Central memory CD8-positive, alpha-beta T cell (primary cell): ENCODE results near the gene RPLP1.

Source experiments
- ATAC-seq: fragments of 150-1000 bp; cut with Tn5 transposase; replicated peaks from 2 replicates; pipeline ENCODE4 v1.10.0; 2022; ENCODE audit warnings: mild to moderate bottlenecking, moderate FRiP score, moderate number of reproducible peaks; ENCODE audit not compliant: poor library complexity, severe bottlenecking; ENCODE audit errors: extremely low read depth
- DNase-seq, 2 donors: peaks; one replicate each; pipeline ENCODE4 v3.0.0; 2021; ENCODE audit warnings: low spot score in 2 of 2
- H3K27ac Mint-ChIP-seq: one replicate; pipeline ENCODE4 v1.8.0; 2022; ENCODE audit warnings: low read depth, mild to moderate bottlenecking, moderate library complexity, mixed read lengths
- H3K27me3 Mint-ChIP-seq: one replicate; pipeline ENCODE4 v1.8.0; 2022; ENCODE audit warnings: mixed read lengths
- H3K36me3 Mint-ChIP-seq: one replicate; pipeline ENCODE4 v1.8.0; 2022; ENCODE audit warnings: mild to moderate bottlenecking, moderate library complexity, mixed read lengths; ENCODE audit not compliant: insufficient read depth
- H3K4me1 Mint-ChIP-seq: one replicate; pipeline ENCODE4 v1.8.0; 2022; ENCODE audit warnings: mixed read lengths
- H3K4me3 Mint-ChIP-seq: one replicate; pipeline ENCODE4 v1.8.0; 2022; ENCODE audit warnings: mild to moderate bottlenecking, moderate library complexity, mixed read lengths
- H3K9me3 Mint-ChIP-seq: one replicate; pipeline ENCODE4 v1.8.0; 2022; ENCODE audit warnings: mixed read lengths

Gene RPLP1

DNA sequence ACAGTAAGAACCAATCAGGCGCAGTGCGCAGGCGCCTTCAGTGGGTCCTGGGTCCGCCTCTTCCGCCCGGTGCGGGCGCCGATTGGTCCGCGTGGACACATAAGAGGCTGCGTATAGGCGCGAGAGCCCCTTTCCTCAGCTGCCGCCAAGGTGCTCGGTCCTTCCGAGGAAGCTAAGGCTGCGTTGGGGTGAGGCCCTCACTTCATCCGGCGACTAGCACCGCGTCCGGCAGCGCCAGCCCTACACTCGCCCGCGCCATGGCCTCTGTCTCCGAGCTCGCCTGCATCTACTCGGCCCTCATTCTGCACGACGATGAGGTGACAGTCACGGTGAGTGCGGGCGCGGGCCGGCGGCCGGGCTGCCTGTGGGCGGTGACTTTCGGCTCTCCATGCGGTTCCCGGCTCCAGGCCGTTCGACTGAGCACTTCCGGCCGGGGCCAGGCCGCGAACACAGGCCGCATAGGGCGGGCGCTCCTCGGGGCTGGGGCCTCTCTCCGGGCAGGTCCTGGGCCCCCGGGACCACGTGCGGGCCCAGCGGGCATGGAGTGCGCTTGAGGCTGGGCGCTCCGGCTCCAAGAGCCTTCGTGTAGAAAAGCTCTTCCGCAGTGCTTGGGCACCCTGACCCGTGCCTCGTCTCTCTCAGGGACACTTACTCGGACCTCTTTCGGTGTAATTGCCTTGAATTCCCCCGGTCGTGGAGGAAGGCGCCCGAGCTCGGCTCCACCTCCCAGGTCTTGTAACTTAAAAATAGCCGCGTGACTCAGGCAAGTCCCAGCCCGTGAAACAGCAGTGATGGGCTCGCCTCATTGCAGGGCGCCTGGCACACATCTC is at the start of gene RPLP1:
Gene RPLP1 (plus strand): TSS at position 127 of the 830 bp plus-strand sequence. CDS start 131 bp downstream, at position 258.
- peak within 1 kb of the TSS; percentile 93 for H3K4me3 Mint-ChIP-seq
- H3K9me3 Mint-ChIP-seq = no peaks in the 10 kb centered on the region
- ATAC-seq (peak; percentile 80), DNase-seq (peak; percentile 93 to 95)
- H3K36me3 Mint-ChIP-seq = peaks cover 49% of the 10 kb centered on the region
- H3K4me1 Mint-ChIP-seq = peaks cover 43% of the 10 kb centered on the region
- no peaks in the 10 kb centered on the region for H3K27me3 Mint-ChIP-seq
- H3K27ac Mint-ChIP-seq = peak within 1 kb of the TSS; percentile 97

DNA sequence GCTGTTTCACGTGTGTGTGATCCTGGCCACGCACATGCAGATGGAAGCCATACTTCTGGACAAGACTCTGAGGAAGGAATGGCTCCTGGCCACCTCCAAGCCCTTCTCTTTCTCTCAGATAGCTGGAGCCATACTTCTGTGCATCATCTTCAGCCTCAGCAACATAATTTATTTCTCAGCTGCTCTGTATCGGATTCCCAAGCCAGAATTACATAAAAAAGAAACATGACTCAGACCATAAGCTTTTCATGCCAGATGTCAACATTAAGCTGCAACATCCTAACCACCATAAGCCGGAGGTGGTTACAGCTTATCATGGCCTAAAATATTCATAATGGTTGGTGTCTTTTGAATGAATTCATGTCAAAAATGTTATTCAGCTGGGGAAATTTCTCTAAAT is 49.0 kb upstream of the RPLP1 start:
- Mint-ChIP-seq H3K9me3 (no peaks in the 10 kb centered on the region), H3K27me3 (no peaks in the 10 kb centered on the region), H3K4me3 (no peak overlapping the region), H3K27ac (no peak overlapping the region), H3K36me3 (no peaks in the 10 kb centered on the region), H3K4me1 (no peaks in the 10 kb centered on the region)
- ATAC-seq (no peak), DNase-seq (no peak)

DNA sequence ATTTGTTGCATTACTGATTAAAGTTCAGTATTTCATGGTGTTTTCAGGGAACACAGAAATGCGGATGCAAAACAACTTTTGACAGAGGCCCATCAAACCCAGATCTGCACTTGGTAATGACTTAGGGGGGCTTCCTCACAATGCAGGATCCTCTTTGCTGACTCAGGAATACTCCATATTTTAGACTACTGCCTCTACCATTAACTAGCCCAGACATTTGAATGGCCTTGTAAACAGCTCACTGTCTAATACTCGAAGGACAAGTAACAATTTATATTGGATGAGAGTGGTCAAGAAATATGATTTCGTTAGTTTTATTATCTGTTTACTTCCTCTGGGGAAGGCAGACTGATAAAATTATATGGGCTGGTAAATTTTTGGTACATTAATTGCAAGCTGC is 47.5 kb upstream of the RPLP1 start:
- no peaks in the 10 kb centered on the region for H3K4me1 Mint-ChIP-seq
- ATAC-seq (no peak), DNase-seq (no peak)
- H3K27me3 Mint-ChIP-seq = no peaks in the 10 kb centered on the region
- H3K27ac Mint-ChIP-seq = no peak overlapping the region
- no peaks in the 10 kb centered on the region for H3K9me3 Mint-ChIP-seq
- H3K36me3 Mint-ChIP-seq = no peaks in the 10 kb centered on the region
- no peak overlapping the region for H3K4me3 Mint-ChIP-seq

DNA sequence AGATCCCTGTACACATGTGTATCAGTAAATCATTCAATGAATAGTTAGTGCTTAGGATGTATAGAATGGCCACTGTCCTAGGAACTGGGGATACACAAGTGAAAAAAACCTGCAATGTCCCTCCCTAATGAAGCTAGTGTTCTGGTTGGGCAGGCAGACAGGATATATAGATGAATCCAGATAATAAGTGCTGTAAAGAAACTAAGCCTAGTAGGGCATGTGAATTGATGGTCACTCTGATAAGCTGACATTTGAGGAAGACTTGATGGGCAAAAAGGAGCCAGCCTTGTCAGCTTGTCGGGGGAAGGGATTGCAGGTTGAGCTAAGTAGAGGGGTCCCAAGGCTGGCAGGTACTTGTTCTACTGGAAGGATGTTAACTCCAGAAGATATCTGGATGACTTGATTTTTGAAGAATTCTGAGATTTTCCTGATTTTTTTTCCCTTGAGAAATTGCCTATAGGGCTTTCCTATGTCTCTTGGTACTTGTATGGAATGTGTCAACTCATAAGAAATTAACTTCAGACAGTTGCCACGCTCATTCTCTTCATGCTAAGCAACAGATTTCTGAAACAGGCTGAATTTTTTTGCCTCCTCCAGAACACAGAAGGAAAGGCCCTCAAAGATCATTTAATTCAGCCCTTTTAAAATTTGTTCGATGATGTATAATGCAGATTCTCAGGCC is 44.8 kb upstream of the RPLP1 start:
- Mint-ChIP-seq H3K27ac (no peak overlapping the region), H3K9me3 (no peaks in the 10 kb centered on the region), H3K36me3 (no peaks in the 10 kb centered on the region), H3K4me1 (no peaks in the 10 kb centered on the region), H3K4me3 (no peak overlapping the region), H3K27me3 (no peaks in the 10 kb centered on the region)
- ATAC-seq (no peak), DNase-seq (no peak)

DNA sequence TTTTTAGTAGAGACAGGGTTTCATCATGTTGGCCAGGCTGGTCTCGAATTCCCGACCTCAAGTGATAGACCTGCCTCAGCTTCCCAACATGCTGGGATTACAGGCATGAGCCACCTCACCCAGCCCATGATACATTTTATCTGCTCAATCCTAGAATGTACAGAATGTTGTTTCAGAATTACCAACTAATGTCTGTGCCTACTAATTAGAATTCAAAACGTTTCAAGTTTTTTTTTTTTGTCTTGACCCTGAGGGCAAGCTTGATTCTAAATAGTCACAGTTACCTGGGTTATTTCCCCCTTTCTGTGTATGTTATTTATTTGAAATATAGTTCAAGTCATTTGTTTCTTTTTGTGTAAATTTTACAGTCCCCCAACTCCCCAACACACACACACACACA is 43.8 kb upstream of the RPLP1 start:
- no peak overlapping the region for H3K27ac Mint-ChIP-seq
- H3K4me1 Mint-ChIP-seq = peaks cover 2% of the 10 kb centered on the region
- no peaks in the 10 kb centered on the region for H3K9me3 Mint-ChIP-seq
- no peak for DNase-seq
- H3K4me3 Mint-ChIP-seq = no peak overlapping the region
- H3K36me3 Mint-ChIP-seq = peaks cover under 1% of the 10 kb centered on the region
- H3K27me3 Mint-ChIP-seq = no peaks in the 10 kb centered on the region
- no peak for ATAC-seq

DNA sequence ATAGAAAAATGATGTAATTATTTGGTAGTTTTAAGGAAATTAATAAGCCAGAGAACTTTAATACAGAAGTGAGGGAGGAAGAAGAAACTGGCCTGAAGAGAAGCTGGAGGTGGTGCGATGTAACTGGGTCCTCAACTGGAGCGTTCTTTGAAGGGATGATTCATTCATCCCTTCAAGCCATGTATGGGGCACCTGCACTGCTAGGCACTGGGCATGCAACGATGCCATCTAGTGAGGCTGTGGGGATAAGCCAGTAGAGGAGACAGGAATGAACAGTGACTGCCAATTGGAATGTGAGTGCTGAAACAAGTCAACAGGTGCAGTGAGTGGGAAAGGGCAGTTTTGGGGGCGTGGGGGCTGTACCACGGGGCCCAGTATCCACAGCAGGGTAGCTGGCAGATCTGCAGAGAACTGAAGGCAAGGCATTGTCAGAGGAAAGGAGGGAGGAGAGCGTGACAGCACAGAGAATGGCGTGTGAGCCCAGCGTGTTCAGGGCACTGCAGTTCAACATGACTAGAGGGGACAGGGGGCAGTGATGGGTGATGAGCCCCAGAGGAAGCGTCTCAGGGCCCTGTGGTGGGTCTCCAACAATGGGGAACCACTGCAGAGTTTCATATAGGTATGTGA is 42.3 kb upstream of the RPLP1 start:
- peaks cover 5% of the 10 kb centered on the region for H3K36me3 Mint-ChIP-seq
- DNase-seq (no peak), ATAC-seq (no peak)
- no peaks in the 10 kb centered on the region for H3K27me3 Mint-ChIP-seq
- no peak overlapping the region for H3K4me3 Mint-ChIP-seq
- peaks cover 7% of the 10 kb centered on the region for H3K4me1 Mint-ChIP-seq
- no peak overlapping the region for H3K27ac Mint-ChIP-seq
- H3K9me3 Mint-ChIP-seq = no peaks in the 10 kb centered on the region

DNA sequence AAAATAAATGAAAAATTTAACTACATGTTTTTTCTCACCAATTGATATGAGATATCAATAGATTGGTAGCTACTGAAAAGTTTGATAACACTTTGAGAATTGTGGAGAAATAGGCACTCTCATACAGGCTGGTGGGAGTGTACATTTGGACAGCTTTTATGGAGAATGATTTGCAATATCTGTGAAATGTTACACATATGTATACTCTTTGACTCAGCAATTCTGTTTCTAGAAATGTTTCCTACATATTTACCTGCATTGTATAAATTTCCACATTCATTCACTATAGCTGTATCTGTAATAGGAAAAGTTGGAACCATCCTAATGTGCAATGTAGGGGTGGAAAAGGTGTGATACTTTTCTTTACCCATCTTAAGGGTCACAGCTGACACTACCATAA is 40.3 kb upstream of the RPLP1 start:
- no peaks in the 10 kb centered on the region for H3K27me3 Mint-ChIP-seq
- H3K36me3 Mint-ChIP-seq = peaks cover 5% of the 10 kb centered on the region
- peaks cover 7% of the 10 kb centered on the region for H3K4me1 Mint-ChIP-seq
- no peak for ATAC-seq
- no peak for DNase-seq
- no peaks in the 10 kb centered on the region for H3K9me3 Mint-ChIP-seq
- H3K4me3 Mint-ChIP-seq = no peak overlapping the region
- H3K27ac Mint-ChIP-seq = no peak overlapping the region

DNA sequence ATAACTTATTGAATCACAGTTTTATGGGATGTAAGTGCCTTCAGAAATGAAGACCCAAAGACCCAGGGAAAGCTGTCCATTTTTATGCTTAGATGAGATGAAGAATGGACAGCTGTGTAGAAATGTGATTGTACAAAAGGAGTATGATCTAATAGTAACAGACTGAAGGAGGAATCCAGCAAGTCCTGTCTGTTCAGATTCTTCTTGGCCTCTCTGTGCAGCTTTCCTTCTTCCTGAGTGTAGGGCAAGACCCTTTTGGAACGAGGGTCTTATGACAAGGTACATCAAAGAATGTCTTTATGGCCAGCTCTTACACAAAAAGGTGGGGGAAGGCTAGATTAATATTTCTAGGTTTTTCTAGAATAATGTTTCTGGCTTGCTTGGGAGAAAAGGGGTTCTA is 39.9 kb upstream of the RPLP1 start:
- ATAC-seq = no peak
- Mint-ChIP-seq H3K36me3 (peaks cover 5% of the 10 kb centered on the region), H3K9me3 (no peaks in the 10 kb centered on the region)

DNA sequence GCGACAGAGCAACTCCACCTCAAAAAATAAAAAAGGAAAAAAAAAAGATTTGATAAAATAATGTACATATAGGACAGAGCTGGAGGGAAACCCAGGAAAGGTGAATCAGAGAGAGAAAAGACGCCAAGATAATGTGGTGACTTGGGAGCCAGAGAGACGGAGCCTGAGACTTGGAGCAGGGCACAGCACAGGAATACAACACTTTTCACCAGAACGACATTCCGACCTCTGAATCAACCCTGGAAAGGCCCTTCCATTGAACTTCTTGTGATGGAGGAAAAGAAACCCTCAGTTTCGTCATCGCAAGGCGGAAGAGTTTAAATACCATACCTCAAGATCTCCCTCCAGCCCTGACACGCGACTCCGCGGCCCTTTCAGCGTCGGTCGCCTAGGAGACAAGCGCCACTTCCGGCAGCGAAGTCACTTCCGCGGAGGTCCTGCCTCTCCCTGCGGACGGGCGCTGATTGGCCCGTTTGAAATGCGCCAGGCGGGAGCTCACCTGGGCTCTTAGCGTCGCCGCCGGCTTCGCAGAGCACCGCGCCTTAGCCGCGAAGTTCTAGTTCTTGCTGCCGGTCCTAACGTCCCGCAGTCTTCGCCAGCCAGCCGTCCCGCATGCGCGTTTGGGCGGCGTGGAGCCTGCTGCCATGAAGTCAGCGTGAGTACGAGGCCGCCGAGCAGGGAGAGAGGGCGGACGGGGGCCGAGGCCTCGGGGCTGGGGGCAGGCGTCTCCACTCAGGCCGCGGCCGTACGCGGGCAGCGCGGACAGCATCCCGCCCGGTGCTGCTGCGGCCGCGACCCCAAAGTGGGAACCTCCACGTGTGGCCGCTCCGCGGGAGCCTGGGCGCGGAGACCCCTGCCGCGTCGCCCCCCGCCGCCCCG is 38.6 kb upstream of the RPLP1 start, which contains the start of gene KIF23:
Gene KIF23 (plus strand): TSS at position 528 of the 879 bp plus-strand sequence. CDS start 117 bp downstream, at position 645.
- Mint-ChIP-seq H3K9me3 (no peaks in the 10 kb centered on the region), H3K4me3 (peak within 1 kb of the TSS; percentile 81), H3K4me1 (peaks cover 7% of the 10 kb centered on the region), H3K27ac (peak within 1 kb of the TSS; percentile 63), H3K36me3 (peaks cover 5% of the 10 kb centered on the region), H3K27me3 (no peaks in the 10 kb centered on the region)
- ATAC-seq = peak; percentile 98
- DNase-seq = peak; percentile 83 to 86

More for the DNA sequence above, 39.9 kb upstream of the RPLP1 start:
- Mint-ChIP-seq H3K4me1 (peaks cover 7% of the 10 kb centered on the region), H3K4me3 (no peak overlapping the region), H3K27ac (no peak overlapping the region), H3K27me3 (no peaks in the 10 kb centered on the region)
- no peak for DNase-seq

DNA sequence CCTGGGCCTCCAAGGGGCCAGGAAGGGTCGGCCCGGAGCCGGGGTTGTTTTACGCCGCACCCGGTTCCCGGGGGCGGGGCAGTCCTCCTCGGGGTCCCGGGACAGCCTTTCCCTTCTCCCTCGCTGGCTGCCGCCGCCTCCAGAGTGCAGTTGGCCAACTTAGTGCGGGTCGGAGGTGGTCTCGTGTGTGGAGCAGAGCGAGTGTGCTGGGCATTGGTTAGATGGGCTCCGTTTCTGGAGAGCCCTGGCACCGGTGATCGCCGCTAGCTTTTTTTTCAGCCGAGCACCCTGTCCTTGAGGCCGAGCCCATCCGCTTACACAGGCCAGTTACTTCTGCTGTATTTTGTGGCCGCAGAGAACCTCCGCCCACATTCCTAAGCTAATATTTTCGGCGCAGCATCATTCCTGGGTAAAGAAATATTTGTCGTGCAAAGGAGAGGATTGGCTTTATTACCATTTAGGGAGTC is 37.9 kb upstream of the RPLP1 start:
- H3K9me3 Mint-ChIP-seq = no peaks in the 10 kb centered on the region
- peak overlapping the region; percentile 81 for H3K4me3 Mint-ChIP-seq
- no peaks in the 10 kb centered on the region for H3K27me3 Mint-ChIP-seq
- no peak for ATAC-seq
- DNase-seq = no peak
- peaks cover 5% of the 10 kb centered on the region for H3K36me3 Mint-ChIP-seq
- H3K4me1 Mint-ChIP-seq = peaks cover 12% of the 10 kb centered on the region
- H3K27ac Mint-ChIP-seq = no peak overlapping the region

DNA sequence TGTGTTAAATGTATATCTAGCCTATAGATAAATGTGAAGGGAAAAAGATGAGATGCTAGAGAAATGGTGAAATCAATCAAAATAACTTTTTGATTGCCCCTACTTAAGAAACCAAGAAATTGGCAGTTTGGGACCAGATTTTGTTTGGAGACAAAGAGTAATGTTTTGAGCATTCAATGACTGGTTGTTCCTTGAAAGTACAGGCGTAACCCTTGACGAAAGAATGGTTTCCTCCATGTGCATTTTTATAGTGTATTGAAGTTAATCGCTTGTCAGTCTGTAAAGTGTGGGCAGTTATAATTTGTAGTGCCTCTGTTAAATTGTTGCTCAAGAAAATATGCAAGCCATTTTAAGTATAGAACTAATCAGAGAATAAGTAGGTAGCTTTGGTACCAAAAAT is 37.2 kb upstream of the RPLP1 start:
- peak overlapping the region; percentile 81 for H3K4me3 Mint-ChIP-seq
- no peak overlapping the region for H3K27ac Mint-ChIP-seq
- H3K36me3 Mint-ChIP-seq = peaks cover 5% of the 10 kb centered on the region
- no peaks in the 10 kb centered on the region for H3K27me3 Mint-ChIP-seq
- no peak for ATAC-seq
- no peaks in the 10 kb centered on the region for H3K9me3 Mint-ChIP-seq
- H3K4me1 Mint-ChIP-seq = peaks cover 13% of the 10 kb centered on the region
- DNase-seq = no peak

DNA sequence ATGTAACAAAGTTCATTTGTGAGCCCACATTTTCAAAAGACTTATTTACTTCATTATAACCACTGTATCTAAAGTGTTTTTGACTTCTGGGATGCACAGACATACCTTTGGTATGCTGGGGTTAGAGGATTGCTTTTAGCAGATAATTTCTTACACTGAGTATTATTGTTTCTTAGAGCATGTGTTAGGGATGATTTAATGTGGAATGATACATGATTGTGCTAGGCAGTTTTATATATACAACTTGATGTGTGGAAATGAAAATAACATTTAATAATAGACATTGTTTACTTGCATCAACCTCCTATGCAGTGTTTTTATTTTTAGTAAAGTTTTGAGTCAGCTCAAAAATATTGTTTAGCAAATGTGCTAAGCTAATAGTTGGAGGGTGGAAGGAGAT is 35.0 kb upstream of the RPLP1 start:
- no peaks in the 10 kb centered on the region for H3K9me3 Mint-ChIP-seq
- no peaks in the 10 kb centered on the region for H3K27me3 Mint-ChIP-seq
- no peak for DNase-seq
- no peak for ATAC-seq
- peaks cover 13% of the 10 kb centered on the region for H3K4me1 Mint-ChIP-seq
- no peak overlapping the region for H3K4me3 Mint-ChIP-seq
- H3K36me3 Mint-ChIP-seq = peaks cover 5% of the 10 kb centered on the region
- H3K27ac Mint-ChIP-seq = no peak overlapping the region
